HG03175 (cell line): Measurements from ENCODE around the gene MOB3B.
"Not testable (repeated sequence)": the region's sequence is repeated elsewhere in the genome, so short reads cannot be mapped to it uniquely, and the experiment has no call there.

Source experiments
- ATAC-seq: cut with Tn5 transposase; IDR thresholded peaks from one replicate; pipeline ENCODE4 v1.9.1; 2021; ENCODE audit warnings: mild to moderate bottlenecking, moderate library complexity; ENCODE audit not compliant: unreplicated experiment

MOB3B gene

DNA sequence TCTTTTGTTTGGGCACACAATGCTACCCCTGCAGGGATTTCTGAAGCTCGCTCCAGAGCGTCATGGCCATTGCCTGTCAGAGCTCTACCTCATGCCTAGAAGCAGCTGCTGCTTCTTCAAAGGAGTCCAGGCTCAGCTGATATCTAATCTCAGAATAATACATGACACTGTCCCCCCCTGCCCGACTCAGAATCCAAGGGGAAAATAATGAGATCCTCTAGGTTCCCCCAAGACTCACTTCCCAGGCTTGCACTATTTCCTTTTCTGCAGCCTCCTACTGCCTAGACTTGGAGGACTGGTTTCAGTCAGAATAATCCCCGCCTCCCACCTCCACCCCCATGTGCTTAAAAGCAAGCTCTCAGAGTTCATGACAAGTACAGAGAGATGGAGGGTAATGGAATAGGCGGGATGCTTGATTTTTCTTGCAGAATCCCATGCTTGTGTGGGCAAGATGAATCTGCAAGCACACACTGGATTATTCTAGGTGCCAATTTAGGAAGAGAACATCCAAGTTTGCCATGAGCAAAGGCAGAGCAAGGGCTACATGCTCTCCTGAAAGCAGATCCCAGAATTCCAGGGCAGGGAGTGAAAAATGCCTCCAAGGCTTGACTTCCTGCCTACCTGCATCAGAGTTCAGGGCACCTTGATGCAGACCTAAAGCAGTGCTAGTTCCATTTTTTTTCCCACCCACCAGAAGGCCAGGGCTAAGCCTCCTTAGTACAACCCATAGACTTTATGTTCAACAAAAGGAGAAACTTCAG, 102.9 kb downstream of the MOB3B start:
- no peak for ATAC-seq

DNA sequence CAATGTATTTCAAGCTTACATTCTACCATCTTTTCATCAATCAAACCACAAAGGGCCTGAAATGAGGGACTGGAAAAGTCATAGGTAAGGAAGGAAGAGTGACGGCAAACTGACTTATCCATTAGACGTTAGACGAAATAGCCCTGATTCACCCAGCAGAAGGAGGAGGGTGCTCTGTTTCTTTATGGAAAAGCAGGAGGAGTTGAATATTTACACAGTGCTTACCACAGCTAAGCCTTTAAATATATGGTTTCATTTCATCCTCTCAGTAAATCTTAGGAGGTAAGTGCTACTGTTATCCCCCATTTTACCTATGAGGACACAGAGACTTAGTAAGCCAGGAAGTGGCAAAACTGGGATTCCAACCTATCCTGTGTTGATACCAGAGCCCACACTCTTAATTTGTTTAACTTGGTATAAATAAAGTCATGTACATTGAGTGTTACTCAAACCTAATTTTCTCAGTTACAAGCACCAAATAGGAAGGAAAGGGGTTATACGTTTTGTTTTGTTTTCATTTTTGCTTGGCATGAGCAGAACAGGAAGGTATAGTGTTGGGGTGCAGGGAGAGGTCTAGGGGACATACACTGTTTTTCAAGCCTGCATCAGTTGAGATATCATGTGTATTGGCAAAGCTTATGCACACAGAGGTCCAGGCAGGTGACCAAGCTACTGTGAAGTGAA, 103.6 kb downstream of the MOB3B start:
- no peak for ATAC-seq

DNA sequence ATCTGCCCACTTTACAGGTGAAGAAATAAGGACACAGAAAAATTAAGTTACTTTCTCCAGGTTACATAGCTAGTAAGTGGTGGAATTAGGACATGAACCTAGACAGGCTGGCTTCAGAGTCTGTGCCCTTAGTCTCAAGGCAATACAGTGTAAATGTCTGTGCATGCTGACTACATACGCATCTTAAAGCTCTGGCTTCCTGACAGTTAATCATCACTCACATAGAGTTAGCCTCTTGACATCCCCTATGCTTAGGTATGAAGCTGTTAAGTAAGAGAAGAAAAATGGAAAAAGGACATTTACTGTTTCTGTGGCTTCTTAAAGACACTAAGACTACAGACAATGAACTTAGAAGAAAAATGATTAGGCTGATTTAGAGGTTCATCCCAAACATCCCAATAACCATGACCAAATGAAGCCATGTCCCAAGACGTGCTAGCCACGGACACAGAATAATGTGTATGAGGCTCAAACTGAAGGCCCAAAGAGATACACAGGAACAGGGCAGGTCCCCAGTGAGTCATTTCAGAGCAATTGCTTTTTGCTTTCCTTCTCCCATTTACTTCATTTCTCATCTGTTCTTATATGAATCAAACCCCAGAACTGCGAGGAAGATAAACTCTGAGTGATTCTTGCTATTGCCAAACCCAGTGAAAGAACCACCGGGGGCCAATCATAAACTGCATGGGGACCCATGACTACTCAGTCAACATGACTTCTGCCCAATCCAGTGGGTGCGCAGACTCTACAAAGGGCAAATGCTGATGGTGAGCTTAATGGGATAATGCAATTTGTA, 105.5 kb downstream of the MOB3B start:
- no peak for ATAC-seq

DNA sequence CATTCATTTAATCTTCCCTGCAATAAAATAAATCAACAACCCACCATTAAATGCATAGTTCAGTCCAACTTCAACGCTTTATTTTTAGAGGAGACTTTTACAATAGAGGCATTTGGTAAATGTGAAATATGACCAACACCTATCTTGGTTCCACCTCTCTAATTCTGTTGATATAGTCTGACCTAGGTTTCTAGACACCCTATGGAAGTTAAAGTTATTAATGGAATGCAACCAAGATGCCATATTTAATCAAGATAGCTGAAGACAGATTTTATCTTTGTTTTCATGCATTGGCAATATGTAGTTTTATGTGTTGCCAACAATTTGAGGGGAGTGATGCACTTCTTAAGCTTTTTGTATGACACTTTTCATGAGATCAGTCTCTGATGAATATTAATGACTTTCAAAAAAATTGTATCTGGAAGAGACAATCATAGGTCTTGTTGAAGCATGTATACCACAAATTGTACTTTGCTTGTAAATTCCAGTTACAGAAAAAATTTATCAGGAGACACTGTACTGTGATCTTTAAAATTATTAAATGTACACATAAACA, 107.3 kb downstream of the MOB3B start:
- no peak for ATAC-seq

DNA sequence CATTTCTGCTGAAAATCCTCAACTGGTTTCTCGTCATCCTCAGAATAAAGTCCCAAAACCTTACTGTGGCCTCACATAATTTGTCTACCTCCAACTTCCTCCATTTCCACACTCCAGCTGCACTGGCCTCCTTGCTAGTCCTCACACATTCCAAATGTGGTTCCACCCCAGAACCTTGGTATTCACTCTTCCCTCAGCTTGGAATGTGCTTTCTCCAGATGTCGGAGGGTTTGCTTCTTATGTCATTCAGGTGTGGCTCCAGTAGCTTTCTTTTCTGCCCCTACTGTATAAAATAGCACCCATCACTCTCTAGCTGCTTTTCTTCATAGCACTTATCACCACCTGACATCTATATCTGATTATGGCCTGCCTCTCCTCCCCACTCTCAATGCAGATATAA, 108.0 kb downstream of the MOB3B start:
- no peak for ATAC-seq

DNA sequence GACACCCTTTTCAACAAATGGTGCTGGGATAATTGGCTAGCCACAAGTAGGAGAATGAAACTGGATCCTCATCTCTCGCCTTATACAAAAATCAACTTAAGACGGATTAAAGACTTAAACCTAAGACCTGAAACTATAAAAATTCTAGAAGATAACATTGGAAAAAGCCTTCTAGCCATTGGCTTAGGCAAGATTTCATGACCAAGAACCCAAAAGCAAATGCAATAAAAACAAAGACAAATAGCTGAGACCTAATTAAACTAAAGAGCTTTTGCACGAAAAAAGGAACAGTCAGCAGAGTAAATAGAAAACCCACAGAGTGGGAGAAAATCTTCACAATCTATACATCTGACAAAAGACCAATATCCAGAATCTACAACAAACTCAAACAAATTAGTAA, 110.1 kb downstream of the MOB3B start:
- ATAC-seq, result not testable (repeated sequence)

DNA sequence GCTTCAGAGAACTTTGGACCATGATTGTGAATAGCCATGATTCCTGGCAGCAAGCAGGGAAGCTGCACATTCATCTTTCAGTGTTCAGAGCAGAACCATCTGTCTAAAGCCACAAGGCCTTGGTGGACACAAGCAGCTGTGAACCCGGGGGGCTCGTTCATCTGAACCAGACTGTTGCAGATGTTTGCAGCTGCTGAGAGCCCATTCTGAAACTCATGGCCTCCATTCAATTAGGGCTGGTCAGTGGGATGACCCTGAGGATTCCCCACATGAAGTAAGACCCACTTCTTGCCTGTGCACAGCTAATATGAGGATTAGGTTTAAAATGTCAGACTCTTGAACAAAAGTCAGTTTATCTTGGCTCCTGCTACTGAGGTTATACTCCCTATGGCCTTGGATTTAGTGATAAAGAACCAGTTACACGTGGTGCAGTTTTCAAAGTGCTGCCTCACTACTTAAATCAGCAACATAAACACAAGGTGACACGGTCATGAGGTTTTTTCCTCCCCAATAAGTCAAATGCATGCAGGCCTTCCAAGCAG, 115.3 kb downstream of the MOB3B start:
- no peak for ATAC-seq

DNA sequence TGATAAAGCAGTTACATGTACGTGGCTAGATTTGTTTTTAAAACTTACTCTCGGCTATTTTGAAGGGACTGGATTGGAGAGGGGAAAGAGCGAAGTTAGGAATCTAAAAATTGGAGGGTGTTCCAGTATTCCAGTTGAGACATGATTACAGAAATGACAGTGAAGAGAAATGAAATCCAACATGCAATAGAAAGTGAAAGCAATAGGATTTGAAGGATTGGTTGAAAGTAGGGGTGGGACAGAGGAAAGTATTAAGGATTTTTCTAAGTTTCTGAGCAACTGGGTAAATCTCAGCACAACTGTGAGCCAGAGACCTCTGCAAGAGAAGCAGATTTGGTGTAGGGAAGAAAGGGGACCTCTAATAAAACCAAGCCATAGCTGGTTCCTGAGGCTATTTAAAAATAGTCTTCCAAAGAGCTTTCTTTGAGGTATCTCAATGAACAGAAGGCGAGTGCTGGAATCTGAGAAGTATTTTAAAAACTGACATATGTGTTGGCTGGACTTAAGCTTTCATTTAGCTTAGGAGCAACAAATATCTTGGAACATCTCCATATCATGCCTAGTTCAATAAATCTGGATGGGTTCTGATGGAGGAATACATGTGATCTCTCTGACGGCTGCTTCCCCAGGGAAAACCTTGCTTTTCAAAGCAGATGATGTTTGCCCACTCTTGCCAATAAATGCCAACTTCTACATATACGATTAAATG, 115.9 kb downstream of the MOB3B start:
- no peak for ATAC-seq

DNA sequence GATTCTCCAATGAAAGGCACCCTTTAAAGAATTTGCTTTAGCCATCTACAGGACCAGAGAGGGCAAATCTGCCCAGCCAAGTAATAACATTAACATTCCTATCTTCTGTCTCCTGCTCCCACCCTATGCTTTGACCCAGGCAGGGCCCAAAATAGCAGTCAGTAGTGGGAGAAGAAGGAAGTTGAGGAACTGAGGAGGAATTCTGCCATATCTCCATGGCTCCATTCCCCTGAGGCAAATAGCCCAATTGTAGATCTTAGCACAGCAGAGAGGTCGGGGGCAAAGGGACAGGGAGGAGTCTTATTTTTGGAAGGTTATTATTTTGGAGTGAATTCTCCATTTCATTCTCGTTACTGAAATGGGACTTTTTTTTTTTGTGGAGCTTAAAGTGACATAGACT, 116.7 kb downstream of the MOB3B start:
- ATAC-seq, result no peak

DNA sequence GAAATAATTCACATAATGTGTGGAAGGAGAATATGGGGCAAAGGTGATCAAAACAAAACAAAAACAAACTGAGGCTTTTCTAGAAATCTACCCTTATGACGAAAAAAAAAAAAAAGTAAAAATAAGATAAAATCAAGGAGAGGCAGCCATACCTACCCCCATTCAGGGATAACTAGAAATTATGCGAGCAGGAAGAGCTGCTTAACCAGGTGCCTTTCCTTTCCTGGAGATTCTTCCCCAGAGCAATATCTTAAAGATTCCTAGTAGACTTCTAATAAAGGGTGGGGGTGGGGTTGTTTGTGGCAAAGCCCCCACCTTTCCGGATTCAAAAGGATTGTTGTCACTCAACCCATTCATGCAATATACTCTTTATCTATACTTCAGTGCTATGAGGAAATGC, 117.5 kb downstream of the MOB3B start:
- ATAC-seq, result no peak

DNA sequence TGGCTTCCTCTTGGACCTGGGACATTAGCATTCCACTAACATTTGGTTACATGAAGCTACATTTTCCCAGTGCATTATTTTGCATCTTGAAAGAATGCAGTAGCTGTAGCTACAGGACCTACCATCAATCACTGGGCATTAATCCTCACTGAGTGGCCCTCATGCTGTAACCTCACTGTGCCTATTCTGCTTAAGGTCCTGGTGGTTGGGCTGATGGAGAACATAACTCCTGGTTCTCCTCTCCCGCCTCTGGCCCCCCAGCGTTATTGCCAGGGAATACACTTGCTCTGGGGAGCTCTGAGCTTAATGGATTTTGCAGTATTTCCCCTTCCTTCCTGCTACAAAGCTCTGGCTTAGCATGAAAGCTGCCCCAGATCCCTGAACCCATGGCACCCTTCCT, 121.1 kb downstream of the MOB3B start:
- no peak for ATAC-seq

DNA sequence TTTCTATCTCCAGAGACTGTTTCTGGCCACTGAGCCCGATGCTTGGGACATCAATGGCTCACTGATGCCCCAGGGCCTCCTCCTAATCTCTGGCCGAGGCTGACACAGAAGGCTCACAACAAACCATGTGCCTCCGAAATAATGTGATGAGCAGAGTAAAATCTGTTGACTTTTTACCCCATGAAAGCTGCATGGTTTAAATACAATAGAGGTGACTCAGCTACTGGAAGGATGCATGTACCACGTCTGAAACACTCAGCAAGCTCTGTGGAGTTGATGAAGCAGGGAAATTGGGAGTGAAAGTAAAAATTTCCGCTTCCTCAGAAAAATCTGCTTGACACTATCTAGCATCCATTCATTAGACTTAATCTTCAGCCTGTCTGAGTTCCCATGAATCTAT, 121.6 kb downstream of the MOB3B start:
- no peak for ATAC-seq

DNA sequence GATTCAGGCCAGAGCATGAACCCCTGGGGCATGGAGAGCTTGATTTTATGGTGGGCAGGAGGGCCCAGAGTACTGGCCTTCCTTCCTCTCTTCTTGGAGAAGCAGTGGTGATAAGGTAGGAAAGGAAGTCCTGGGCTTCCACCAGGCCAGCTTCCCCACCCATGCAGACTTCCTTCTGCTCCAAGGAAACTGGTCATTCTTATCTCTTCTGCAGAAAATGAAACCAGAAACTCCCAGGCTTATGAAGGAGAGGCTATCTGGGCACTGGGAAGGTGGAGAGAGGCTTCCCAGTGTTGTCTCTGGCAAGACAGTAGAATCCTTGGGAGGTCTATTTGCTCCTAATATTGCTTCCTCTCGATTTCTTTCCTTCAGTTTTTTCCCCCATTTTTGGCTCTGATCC, 122.1 kb downstream of the MOB3B start:
- ATAC-seq, result no peak

DNA sequence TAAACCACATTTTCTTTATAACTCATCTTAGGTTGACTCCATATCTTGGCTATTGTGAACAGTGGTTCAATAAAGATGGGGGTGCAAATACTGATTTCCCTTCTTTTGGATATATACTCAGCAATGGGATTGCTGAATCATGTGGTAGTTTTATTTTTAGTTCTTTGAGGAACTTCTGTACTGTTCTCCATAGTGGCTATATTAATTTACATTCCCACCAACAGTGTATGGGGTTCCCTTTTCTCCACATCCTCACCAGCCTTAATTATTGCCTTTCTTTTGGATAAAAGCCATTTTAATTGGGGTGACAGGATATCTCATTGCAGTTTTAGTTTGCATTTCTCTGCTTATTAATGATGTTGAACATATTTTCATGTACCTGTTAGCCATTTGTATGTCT, 125.0 kb downstream of the MOB3B start:
- ATAC-seq, result no peak

DNA sequence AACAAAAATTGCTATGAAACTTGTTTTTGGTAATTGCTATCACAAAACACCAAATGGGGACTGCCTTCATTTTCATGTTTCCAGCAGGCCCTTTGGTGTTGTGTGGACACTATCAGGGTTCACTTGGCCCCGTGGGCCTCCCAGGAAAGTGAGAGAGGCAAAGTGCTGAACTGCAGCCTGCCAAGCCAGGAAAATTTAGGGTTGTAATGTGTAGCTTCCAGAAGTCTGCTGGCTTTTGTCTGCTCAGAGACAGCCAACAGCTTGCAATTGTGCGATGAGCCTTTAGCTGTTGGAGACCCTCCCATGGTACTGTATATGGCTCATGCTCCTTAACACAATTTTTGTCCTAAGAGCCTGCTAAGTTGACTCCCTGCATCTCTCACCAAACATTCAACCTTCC, 127.0 kb downstream of the MOB3B start:
- ATAC-seq, result no peak

DNA sequence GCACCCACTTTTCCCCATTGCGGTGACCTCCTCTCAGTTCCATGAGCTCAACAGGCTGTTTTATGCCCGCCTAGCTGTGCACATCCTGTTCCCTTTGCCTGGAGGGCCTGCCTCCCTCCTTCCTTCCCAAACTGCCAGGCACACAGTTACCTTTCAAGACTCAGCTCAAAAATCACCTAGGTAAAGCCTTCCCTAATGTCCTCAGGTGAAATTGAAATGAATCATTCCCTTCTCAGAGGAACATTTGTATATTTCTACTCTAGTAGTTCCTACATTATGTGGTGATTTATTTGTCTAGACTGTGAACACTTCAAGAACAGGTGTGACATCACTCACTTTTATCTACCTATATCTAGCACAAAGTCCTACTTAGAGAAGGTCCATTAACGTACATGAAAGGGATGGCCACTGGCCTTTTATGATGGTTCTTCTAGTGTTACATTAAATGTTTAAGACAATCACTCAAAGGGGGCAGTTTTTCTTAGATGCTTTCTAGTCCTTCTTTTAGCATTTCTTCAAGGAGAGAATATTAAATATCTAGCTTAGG, 129.2 kb downstream of the MOB3B start:
- ATAC-seq, result no peak

DNA sequence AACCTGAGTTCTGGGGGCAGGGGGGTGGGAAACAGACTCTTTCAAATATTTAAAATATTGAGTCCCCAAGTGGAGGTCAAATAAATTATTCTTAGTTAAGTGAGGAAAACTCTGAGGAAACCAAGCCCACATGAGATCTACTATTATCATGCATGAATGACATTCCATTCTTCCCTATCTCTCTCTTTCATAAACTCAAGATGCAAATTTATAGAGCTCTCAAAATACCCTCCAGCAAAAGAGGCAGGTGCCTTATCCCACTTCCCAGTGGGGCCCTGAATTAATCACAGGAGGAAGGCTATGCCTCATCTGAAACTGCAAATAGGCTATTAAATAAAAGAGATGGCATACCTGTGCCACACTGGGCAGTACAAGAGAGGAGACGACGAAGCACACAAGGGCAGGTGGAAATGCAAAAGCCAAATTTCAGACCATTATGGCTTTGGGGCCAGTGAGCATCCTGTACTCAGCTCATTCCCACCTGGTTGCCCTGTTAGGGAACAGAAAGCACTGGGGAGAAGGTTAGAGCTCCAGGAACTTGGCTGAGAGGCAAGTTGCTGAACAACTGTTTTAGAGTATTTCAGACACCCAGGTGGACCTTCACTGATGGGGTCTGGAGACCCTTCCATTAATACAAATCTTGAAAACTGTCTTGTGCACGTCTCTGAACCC, 130.5 kb downstream of the MOB3B start:
- ATAC-seq, result no peak

DNA sequence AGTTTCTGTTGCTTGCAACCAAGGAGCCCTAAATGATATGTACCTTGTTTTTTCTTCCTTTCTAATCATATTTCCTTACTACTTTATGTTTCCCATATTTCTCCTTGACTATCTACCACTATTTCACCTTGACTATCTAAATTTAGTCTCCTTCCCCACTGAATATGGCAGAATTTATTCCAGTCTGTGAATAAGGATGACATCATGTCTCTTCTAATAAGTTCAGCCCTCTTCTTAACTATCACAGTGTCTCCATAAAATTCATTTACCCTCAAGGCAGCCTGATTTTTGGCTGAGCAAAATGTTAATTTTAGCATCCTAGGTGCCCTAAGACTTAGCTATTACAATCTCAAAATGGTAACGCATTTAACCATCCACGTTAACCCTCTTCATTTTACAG, 133.1 kb downstream of the MOB3B start:
- ATAC-seq, result no peak

DNA sequence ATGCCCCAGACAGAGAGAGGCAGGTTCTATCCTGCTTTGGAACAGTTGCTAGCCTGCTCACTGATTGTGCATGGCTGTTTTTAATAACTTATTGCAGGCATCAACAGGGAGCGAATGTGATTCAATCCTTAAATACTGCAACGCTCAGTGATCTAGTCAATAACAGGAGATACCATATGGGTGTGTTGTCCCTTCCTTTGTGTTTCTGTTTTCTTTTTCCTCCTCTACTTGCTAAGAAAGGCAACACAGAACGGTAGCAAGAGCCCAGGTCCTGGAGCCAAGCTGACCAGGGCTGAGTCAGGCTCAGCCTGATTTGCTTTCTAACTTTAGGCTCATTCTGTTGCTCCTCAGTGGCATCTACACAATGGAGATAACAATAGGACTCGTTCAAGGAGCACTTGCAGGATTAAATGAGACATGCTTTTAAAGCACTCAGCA, 134.1 kb downstream of the MOB3B start:
- no peak for ATAC-seq

DNA sequence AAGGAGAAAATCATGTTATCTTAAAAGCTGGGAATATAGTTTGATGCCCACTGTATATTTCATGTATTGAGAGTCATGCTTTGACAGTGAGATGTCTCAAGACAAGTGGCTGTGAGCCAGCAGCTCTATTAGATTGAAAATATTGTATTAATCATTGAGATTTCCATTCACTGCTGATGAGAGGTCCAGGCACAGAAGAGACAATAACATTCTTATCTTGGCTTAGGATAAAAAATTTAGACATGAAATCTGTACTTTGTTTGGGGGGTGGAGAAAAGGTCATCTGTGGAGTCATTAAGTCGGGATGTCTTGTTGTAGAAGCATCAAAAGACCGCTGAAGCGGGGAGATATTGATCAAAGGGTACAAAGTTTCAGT, 134.8 kb downstream of the MOB3B start:
- ATAC-seq, result no peak
